Right renal pelvis (tissue), 4 donors: Measurements from ENCODE around the gene DPYSL3. TPM values are rescaled to one million over a fixed set of nuclear protein-coding genes. Genes with fewer than 3 reads are reported as not detected.
A peak's percentile ranks its signal among the peaks of the same experiment; 100 is the strongest.

Experiments used
- DNase-seq, 4 donors: peaks; one replicate each; pipeline ENCODE4 v3.0.0-alpha.2; 2013; ENCODE audit warnings: low read depth in 4 of 4, low spot score in 3 of 4, missing footprints in 1 of 4
- polyA plus RNA-seq, 4 donors: library from polyadenylated mRNA; unstranded; fragments of 120-200 nt; gene quantifications; one replicate each; pipeline ENCODE4 v1.2.1, GENCODE V29; 2013; ENCODE audit not compliant: insufficient read length in 4 of 4

The DPYSL3 gene
- polyA plus RNA-seq, 4 donors = 36.8 to 43.3 (median 39.5) TPM

DNA sequence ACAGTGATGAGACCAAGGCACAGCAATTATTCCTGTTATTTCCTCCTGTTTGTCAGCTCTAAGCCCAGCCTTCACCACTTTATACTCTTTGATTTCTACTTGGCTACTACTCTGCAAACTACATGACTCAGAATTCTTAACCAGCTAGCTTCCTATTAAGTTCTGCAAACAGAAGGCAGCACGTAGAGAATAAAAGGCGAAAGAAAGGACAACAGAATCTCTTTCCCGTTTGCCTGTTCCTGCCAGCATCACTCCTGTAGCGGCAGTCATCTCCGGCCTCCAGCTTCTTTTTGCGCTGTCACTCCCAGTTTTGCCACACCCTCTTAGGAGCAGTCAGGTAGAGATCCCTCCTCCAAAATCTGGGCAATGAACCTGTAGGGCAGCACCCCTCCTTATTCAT, 29.9 kb downstream of the DPYSL3 start:
- DNase-seq = no peak

DNA sequence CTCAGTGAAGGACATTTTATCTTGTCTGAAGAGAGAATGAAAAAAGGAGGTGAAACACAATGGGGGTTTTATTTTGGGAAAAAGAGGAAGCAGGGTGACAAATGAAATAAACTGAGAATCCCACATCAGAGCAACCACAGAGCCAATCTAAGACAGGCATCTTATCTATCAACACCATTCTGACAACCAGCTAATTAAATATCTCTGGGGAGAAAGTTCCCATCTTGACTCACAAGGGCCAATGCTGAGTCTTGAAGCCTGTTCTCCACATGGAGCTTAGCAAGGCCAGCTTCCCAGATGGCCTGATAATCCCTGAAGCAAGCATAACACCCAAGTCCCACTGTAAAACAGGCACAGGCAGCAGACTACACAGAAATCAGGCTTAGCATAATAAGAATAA, 30.4 kb downstream of the DPYSL3 start:
- DNase-seq = no peak

DNA sequence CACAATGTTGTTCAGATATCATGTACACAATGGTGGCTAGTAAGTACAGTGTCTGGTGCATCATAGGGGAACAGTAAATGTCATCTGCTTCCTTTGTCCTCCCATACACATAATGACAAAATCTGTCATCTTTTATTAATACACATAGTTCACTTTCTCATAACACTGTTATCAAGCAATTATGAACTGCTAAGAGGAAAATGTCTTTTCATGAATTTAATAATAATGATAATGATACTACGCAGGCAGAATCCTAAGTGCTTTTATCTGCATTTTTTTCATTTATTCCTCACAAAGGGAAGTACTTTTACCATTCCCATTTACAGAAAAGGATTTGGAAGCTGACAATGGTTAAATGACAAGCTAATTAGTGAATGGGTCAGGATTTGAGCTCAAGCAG, 35.7 kb downstream of the DPYSL3 start:
- DNase-seq = no peak

DNA sequence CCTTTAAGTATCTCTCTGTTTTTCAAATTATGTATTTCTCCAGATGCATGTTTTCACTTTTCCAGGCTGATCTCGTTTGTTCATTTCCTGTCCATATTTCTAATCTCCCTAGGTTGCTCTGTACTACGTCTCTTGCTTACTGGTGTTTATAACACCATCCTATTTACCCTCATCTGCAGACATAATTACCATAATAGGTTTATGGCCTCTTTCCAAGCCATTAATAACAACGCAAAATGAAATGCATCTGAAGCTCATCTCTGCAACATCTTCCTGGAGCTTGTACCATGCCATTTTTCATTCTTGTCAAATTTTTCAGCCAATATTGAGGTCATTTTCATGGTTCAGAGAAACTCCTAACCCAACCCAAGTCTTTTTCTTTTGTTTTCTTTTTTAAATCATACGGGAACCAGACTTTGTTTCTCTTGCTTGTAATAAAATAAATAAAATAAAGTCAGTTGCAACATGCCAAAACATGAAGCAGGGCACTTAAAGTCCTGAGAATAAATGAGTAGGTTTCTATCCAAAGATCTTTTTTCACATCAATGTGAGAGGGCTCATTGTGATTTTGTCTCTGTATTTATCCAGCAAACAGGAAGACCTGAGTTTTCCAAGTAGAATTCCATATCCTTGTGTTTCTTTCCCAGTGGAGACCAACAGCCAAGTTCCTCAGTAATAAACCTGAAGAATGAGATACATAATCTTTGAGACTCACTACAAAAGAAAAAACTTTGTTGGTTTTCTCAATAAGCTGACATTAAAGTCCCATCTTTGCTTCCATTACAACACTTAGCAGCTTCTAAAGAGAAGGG, 37.0 kb downstream of the DPYSL3 start:
- no peak for DNase-seq

DNA sequence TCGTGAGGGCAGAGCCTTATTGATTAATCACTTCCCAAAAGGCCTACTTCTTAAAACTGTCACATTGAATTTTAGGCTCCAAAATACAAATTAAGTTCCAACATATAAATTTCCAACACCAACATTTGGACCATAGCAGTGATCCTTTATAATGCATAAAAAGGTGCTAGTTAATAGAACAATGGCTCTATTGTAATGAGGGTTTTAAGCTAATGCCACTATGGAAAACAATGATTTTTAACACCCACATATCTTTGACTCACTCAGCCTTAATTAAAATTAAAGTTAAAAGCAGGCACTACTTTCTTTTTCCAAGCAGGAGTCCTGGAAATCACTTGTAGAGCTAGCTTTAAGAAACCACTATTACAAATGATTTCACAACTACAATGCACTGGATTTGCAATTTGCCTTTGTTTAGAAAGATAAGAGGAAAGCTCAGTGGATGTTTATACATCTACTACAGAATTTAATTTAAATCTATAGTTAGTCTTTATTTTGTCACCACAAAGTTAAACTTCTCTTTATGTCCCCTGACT, 41.8 kb downstream of the DPYSL3 start:
- DNase-seq = no peak

DNA sequence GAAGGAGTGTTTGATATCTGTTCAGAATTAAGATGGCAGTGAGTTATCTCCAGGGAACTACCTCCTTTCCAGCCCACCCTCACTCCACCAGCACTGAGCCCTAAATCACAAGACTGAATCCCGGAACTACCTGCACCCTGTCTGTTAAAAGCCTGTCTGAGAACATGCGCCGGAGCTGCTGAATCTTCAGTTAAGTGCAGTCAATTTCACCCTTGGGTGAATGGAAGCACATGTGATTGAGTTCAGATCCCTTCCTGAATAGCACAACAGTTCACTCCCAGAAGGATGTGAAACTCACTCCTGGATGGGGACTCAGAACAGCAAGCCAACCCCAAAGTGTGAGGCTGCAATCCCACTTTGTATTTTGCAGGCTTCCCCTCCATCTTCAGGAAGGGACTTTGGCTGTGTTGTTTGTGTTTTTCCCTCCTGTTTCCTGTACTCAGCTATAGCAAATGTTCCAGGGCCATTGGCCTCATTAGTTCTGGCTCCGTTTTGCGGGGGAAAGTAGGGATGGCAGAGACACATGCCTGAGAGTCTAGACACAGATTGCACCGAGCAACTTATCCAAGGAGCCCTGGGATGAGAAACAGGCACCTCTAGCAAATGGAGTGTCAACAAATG, 43.4 kb downstream of the DPYSL3 start:
- DNase-seq = no peak

DNA sequence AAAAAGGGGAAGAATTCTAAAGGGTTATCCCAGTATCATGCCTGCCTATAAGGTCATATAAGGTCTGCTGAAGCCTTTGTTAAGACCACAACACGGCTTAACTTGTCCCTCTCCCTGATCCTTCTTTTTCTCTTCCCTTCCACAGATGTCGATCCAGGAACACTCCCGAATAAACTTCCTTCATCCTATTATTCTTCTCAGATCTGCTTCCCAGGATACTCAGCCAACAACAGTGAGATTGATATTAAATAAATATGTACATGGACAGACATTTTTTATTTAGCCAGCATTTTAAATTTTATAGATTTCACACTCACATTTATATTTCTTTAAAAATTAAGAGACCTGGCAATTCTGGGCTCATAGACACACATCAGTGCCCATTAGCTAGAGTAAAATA, 44.1 kb downstream of the DPYSL3 start:
- no peak for DNase-seq

DNA sequence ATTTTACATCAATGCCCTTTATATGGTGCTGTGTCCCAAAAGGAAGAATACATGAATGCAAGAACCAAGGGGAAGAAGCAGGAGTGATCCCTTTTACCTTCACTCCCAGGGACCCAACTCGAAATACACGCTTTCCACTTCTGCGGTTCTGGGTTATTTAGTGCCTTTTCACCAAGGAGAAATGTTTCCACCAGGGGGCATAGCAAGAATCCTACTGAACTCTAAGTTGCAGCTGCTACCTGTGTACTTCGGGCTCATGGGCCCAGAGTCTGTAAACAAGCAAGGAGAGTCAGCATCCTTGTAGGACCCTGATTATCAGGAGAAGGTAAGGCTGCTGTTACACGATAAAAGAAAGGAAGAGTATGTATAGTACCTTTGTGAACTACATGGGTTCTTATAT, 45.7 kb downstream of the DPYSL3 start:
- DNase-seq = no peak

DNA sequence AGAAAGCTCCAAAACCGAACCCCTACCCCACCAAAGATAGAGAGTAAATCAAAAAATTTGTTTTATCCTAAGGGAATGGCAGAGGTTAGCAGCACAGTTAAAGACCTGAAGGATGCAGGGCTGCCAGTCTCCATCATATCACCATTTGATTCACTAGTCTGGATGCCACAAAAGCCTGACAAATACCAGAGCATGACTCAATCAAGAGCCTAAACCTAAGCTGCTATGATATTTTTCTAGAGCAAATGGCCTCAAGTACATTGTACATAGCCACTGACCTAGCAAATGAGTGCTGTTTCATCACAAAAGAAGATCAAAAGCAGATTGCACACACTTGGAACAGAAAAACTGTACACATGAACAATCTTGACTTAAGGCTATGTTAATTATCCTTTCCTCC, 48.0 kb downstream of the DPYSL3 start:
- no peak for DNase-seq

DNA sequence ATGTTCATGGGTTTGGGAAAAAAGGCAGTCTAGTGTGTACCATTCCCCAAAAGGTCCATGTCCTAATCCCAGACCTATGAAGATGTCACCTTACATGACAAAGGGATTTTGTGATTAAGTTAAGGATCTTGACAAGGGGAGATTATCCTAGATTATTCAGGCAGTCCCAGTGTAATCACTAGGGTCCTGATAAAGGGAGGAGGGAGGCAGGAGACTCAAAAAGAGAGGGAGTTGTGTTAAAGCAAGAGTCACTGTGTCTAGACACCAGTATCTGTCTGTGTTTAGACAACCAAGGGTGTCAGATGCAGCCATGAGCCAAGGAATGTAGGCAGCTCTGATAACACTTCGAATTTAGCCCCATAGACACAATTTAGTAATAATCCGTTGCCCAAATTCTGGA, 49.5 kb downstream of the DPYSL3 start:
- no peak for DNase-seq

DNA sequence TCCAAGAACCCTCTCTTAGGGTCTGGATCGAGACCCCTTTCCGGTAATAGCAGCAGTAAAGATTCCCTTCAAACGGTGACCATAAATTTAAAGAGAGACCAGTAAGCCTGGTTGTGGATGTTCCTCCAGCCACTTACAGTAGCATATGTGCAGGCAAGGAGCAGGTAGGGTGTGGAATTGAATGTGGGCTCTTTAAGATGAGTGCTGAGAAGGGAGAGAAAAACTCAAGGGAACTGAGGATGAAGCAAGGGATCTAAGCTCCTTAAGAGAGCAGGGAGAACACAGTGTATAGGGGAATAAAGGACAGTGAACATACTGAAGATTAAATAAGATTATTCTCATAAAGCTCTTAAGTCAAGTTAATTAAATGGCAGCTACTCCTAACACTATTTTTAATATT, 51.3 kb downstream of the DPYSL3 start:
- no peak for DNase-seq

DNA sequence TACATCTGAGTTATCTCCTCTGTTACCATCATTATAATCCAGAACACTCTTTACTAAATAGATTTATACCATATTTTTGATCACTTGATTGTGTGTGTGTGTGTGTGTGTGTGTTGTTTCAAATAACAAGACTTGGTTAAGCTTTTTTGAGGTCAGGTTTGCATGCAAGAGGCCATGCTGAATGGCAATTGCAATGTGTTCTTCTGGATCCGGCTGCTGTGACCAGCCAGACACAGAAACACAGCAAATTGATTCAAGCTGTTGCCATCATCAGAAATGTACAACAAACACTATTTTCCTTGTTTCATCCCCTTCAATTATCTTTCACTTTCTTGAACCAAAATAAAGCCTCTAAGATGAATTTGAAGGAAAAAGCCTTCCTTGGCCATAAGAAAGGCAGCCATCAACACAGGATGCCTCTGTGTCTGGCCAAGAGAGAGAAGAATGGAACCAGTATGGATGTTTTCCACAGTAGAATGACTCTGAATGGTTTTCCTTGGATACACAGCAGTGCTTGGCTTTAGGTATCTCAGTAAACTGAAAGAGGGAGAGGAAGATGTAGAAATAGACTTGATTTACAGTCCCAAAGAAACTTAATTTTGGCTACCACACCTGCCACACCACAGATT, 53.9 kb downstream of the DPYSL3 start:
- DNase-seq = no peak

DNA sequence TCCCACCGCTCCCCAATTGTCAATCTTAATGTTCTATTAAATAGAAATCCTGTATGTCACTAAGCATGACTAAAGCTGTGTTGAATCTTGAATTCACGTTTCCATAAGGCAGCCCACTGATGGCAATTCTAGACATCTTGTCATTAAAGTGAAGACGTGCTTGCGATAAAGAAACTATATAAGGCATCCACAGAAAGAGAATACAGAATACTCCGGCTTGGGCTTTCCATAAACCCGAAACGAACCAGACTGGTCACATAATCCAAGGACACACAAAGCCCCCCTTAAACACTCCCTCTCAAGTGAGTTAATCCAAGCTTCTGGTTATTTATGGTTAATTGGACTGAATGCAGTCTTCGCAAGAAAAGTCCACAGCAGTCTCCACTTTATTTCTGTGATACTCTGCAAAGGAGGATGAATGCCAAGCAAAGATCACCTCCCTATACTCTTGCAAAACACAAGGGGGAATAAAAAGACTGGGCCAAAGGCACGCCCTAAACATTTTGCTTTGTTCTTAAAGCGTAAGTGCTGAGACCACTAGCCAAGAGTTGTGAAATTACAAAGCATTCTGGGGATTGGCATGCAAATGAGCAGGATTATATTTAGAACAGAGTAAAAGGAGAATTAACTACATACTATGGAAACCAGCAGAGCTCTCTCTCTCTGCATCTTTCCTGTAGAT, 54.7 kb downstream of the DPYSL3 start:
- no peak for DNase-seq

DNA sequence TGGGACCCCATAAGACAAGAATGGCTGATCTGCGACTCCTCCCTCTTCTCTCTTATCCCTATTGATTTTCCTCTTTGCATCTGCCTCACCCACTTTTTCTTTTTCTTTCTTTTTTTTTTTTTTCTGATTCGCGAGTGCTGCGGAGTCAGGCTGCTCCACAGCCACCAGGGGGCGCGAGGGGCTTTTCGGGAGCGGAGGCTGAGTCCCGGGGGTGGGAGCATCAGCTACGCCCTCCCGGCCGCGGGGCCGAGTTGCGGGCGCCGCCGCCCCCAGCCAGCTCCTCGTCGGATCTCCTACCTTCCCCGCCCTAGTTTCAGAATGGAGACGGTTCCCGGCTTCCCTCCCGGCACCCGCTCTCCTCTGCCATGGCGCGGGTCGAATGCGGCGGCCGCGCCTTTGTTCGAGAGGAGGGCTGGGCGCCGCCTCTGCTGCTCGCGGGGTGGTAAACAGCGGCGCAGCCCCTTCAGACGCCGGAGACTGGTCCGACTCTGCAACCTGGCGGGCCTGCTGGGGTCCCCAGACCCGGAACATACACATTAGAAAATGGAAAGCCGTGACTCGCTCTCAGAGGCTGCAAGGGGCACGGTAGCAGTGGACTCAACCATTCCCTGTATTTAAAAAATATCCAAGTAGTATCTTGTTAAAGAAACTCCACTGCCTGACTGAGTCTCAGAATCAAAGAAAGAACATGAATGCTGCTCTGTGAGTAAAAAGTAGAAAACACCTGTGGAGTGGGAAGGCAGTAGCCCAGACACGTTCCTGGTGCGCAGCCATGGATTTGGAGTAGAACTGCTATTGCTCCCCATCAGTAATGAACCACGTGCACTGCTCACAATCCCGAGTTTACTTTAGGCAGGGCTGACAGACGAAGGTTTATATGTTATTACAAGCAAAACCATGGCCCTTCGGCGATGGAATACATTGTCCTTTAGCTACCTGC, 55.7 kb downstream of the DPYSL3 start:
- DNase-seq = peak; percentile 85 to 89 (median 88)

DNA sequence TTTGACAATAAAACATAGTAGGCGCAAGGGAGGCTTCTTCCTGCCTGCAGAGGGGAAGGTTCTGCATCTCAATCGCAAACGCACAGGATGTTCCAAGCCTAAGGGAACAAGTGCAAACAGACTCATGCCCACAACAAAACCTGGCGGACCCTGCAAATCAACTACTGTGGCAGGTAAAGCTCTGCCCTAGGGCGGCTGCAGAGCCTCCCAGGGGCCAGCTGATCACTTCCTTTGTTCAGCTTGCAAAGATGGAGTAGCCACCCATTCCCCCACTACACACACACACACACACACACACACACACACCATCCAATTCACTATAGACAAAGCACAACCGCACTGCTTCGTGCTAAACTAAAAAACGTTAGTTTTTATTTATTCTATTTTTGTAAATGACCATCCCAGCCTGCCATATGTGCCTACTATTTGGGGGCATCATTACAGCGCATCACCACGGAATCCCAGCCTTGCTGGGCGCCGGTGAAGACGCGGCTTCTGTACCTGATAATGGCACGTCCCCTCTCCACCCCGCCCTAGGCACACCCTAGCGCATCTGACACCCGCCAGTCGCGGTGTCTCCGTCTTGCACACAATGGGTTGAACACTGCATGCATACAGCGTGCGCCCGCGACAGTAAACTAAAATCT, 57.6 kb downstream of the DPYSL3 start:
- no peak for DNase-seq

DNA sequence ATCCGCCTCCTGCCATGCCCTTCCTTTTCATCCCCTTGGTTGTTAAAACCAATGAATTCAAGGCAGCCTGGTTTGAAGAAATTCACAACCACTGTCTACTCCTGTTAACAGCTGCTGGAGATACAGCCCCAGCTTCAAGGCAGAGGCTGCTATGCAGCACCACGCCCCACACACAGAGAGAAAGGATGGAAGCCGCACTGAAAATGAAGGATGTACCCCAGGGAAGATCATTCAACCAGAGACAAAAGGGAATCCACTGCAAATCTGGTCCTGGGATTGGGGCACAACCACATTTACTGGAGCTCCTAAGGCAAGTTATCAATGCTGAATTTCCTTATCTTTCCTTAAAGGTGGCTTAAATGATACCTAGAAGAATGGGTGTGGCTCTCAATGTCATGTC, 58.7 kb downstream of the DPYSL3 start:
- no peak for DNase-seq

DNA sequence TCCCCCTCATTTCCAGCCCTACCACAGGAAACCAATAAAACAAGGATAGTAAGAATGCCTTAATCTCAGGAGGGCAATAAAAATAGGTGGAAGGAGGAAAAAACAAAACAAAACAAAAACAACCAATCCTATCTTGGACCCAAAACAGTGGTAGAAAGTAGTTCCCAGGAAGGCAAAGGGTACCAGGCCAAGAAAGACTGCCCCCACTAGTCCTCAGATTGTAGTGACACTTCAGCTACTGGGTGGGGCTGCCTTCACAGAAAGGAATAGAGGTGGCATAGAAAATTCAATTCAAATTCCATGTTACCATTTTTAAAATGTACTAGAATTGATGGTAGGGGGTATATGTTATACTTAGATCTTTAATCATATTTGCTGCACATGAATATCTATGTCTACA, 59.3 kb downstream of the DPYSL3 start:
- DNase-seq = no peak

DNA sequence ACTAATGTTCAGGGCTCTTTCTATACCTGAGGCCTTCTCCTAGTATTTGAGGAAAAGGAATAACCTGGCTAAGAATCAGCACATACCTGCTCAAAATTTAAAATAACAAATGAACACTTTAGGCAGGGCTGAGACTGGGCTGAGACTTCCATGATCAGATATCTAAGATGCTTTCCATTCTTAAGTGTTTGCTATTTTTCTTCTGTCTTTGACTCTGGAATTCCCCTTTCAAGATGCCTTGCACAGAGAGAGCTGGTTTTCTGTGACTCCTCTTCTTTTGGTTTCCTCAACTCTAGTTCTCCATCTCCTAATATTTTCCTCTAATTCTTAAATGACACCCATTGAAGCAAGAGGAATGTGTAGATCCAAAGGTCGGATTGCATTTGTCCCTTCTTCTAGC, 61.1 kb downstream of the DPYSL3 start:
- no peak for DNase-seq

DNA sequence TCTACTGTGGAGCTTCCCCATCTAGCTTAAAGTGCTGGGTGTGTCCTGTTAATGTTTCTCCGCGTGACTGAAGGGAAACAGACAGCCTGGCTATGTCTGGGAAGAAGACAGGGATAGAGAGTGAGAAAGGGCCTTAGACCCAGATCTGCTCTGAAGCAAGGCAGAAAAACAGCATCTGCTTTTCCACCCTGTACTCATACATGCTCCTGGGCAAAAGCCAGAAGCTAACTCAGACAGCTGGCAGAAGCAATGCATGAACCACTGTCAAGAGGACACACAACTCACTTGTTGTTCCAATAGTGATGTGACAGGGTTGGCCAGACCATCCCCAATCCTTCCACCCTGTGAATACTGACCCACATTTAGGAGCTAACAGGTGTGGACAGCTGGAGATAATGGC, 63.3 kb downstream of the DPYSL3 start:
- DNase-seq = no peak

DNA sequence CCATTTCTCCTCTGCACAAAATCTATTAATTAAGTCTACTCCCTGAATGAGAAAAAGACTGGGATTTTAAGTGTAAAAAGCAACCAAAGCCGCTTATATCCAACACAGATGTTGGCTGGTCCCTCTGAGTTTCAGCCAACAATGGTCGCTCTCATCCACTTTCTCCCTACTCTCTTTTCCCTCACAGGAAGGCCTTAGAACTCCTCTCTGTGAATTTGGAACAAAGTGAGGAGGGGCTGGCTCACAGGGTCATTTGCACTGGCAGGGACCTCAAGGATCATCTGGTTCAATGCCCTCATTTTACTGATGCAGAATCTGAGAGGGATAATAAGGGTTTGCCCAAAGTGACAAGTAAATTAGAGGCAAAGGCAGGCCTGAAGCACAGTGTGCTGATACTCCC, 64.0 kb downstream of the DPYSL3 start:
- DNase-seq = no peak
